Measurements from ENCODE around the gene NUFIP2.
"Not testable (repeated sequence)": the region's sequence is repeated elsewhere in the genome, so short reads cannot be mapped to it uniquely, and the experiment has no call there.

The NUFIP2 gene

DNA sequence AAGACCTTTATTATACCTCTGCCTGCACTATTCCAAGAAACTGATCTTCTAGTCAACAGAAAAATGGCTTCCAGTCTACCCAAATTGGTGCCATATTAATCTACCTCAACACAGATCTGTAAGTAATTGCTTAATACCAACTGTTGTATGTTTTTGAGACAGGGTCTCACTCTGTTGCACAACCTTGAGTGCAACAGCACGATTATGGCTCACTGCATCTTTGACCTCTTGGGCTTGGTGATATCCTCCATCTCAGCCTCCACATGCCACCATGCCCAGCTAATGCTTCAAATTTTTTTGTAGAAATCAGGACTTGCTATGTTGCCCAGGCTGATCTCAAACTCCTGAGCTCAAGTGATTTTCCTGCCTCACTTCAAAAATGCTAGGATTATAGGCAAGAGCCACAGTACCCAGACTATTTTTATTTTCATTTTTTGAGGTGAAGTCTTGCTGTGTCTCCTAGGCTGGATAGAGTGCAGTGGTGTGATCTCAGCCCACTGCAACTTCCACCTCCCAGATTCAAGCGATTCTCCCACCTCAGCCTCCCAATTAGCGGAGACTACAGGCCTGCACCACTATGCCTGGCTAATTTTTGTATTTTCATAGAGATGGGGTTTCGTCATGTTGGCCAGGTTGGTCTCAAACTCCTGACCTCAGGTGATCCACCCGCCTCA, 14.4 kb downstream of the NUFIP2 start:
- DNase-seq: no peak

GRCh38 chr17:29278692-29279091, 15.3 kb downstream of the NUFIP2 start:
- no peak for DNase-seq

GRCh38 chr17:29273924-29274323, 20.0 kb downstream of the NUFIP2 start:
- DNase-seq: no peak

DNA sequence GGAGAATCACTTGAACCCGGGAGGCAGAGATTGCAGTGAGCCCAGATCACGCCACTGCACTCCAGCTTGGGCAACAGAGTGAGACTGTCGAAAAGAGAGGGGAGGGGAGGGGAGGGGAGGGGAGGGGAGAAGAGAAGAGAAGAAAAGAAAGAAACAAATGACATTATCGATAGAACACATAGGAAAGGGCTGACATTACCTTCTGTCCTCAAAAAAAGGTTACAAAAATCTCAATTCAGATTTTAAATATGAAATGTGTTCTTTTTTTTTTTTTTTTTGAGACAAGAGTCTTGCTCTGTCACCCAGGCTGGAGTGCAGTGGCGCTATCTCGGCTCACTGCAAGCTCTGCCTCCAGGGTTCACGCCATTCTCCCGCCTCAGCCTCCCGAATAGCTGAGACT, 22.0 kb downstream of the NUFIP2 start:
- DNase-seq: not testable (repeated sequence)

DNA sequence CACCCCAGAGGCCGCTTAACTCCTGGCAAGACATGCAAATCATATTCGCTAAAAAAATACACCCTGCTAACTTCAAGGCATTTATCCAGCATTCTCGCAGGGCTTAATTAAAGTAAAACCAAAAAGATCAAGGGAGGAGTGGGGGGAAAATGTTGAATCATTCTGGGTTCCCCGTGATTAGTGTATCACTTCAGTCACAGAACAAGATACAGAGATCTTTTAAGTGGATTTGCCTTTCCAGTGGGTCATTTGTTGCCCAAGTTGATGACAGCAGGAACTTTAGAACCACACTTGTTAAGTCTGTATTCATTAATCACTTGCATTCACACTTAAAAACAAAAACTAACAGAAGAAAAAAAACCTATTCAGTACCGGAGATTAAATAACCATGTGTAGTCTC, 30.0 kb downstream of the NUFIP2 start:
- DNase-seq: no peak

DNA sequence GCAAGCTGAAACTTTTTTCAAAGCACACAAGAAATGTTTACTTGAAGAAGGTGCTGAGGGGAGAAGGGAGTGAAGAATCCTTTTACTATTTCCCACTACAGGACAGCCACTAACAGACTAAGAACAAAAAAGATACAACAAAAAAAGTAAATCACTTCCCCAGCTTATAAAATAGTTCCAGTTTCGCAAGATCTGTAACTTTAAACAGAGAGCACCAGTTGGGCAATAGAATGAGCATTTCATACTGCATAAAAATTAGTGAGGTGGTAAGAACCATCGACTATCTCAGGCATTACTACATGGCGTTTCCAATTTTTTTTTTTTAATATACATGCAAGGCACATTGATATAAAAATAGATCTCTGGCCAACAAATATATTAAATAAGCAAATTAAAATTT, 36.2 kb downstream of the NUFIP2 start:
- DNase-seq: no peak

GRCh38 chr17:29256735-29257466, 37.0 kb downstream of the NUFIP2 start:
- no peak for DNase-seq

GRCh38 chr17:29255926-29256522, 37.9 kb downstream of the NUFIP2 start:
- DNase-seq: no peak

DNA sequence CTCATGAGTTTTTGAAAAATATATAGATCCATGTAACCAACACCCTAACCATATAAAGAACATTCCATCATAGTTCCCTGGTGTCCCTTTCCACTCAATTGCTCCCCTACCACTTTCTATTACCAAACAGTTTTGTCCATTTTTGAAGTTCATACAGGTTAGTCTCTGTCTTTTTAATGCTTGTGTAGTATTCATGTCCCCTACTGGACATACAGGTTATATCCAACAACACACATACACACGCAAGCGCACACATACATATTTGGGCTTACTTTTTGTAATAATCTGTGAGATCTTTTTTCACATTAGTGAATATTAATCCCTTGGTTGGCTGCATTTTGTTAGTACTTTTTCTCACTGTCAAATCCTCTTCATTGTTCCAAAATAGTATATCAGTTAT, 40.9 kb downstream of the NUFIP2 start:
- no peak for DNase-seq

DNA sequence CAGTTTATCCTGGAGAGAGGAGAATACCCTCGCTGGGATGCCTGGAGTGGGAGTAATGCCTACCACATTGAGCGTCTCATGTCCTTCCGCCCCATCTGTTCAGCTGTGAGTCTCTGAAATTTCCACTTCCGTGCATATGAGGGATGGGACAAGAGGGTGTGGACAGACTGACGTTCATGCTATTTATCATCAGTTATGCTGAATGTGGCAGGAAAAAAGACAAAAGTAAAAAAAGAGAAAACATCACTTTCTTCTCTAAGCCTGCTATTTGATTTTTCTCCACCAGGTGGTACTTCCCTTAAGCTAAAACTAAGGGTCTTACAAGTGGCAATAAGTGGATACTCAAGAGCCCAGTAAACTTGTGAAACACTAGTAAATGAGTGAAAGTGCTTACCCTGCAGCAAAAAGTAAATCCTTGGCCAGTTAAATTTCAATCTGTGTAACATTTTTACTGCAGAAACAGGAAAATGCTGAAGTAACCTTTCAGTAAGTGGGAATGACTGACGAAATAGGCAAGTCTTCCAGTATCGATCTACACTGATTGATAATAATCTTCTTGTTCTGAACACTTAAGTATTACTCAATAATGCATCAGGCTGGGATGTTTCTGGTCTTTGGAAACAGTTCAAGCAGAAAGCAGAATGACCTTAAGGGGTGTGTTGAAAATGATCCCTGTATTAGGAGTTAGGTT, 41.7 kb downstream of the NUFIP2 start:
- no peak for DNase-seq

DNA sequence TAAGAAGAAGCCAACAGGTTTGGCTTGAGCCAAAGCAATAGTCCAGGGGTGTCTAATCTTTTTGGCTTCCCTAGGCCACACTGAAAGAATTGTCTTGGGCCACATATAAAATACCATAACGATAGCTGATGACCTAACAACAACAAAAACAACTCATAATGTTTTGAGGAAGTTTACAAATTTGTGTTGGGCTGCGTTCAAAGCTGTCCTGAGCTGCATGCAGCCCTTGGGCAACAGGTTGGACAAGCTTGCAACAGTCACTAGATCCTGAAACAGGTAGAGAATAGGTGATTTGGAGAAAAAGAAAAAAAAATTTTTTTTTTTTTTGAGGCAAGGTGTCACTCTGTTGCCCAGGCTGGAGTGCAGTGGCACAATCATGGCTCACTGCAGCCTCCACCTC, 42.8 kb downstream of the NUFIP2 start:
- DNase-seq: no peak

DNA sequence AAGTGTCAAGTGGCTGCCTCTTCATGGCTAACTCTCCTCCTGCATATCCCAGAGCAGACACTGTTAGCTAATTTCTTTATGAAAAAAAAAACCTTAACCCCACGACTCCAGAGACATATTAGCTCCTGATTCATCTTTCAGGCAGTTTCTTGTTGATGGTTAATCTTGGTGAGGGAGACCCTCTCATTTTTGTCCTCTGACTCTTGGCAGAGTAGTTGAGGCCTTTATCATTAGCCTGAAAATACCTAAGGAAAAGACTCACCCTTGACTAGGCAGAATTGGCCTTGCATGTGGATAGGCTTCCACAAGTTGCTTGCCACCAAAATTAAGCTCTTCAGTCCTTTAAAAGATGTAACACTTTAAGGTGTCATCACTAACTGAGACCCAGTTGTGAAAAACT, 43.3 kb downstream of the NUFIP2 start:
- DNase-seq: no peak

- DNase-seq: no peak
Measured at GRCh38 chr17:29248845-29249244, 45.1 kb downstream of the NUFIP2 start.

GRCh38 chr17:29247219-29247618, 46.7 kb downstream of the NUFIP2 start:
- DNase-seq: no peak

DNA sequence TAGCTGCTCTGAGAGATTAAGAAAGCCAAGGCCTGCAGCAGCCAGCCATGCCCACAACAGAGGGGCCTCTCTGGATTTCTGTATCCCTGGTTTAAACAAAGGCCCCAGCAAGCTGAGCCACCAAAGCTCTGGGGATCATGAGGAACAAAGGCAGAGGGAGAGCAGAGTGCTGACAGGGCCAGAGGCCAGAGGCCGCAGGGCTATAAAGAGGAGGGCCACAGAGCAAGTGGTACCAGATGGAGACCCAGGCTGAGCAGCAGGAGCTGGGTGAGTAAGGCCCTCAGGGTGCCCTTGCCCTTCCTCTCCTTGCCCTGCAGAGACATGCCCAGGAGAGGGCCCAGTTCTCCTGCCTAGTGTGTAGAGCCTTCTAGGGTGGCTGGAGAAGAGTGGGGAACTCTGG, 47.3 kb downstream of the NUFIP2 start, which contains the start of gene CRYBA1:
TSS of gene CRYBA1 (plus strand) at position 232 of the 400 bp plus-strand sequence. CDS start at position 237, 5 bp downstream.
- DNase-seq: no peak

DNA sequence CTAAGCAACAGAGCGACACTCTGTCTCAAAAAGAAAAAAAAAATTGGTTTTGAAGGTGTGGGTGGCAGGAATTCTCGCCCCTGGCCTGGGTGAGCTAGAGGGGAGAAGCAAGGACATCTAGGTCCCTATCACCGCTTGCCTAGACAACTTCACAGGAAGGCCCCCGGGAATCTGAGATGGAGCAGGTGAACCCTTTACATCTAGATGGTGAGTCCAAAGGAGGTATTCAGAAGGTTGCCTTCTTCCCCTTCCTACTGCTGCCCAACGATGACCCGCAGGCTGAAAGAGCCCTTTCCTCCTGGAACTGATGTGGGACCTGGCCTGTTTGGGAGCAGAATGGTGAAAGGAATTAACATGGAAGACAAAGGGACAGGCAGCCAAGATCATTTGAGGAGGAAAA, 48.5 kb downstream of the NUFIP2 start:
- no peak for DNase-seq

DNA sequence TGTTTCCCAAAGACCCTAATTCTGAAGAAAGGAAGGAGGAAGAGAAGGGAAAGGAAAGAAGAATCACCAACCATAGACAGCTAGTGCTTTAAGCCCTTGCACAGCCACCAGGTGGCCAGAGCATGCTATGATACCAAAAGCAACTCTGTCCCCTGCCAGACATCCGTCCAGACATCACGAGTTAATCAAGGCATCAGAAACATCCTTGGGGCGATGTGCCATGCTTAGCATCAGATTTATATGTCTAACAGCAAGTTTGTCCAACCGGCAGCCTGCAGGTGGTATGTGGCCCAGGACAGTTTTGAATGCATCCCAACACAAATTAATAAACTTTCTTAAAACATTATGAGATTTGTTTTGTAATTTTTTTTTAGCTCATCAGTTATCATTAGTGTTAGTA, 50.2 kb downstream of the NUFIP2 start:
- DNase-seq: no peak

DNA sequence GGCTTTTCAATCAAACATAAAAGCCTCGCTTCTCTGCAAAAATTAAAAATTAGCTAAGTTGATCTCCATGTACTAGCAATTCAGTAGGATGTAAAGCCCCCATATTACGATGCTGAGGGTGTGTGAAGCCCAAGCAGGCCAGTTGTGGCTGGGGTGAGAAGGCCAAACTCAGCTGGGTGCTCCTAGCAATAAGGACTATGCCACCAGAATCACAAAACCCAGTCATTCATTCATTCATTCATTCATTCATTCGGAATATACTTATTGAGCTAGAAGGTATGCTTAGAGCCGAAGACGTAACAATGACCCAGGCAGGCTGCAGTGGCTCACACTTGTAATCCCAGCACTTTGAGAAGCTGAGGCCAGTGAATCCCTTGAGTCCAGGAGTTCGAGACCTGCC, 51.2 kb downstream of the NUFIP2 start:
- no peak for DNase-seq

GRCh38 chr17:29242051-29242450, 51.9 kb downstream of the NUFIP2 start:
- DNase-seq: no peak

GRCh38 chr17:29240968-29241963, 52.7 kb downstream of the NUFIP2 start:
- DNase-seq: peak; percentile 81

GRCh38 chr17:29240477-29240876, 53.5 kb downstream of the NUFIP2 start:
- no peak for DNase-seq

- DNase-seq: no peak
Measured at GRCh38 chr17:29238133-29238850, 55.7 kb downstream of the NUFIP2 start.
